Adrenal gland (tissue), 5 donors: ENCODE data around the gene DENND1C.

ENCODE experiments used
- CTCF ChIP-seq, 6 experiments: fragments of 450-650 bp in 4 of 6; fragments of 200-600 bp in 2 of 6; sonication (generic) in 1 of 6; IDR thresholded peaks; 1 replicate in 5 of 6; 2 replicates in 1 of 6; pipeline versions ENCODE4 v1.5.1 to v1.8.0; 2016 to 2021; ENCODE audit warnings: antibody characterized with exemption in 6 of 6, mild to moderate bottlenecking in 2 of 6, moderate library complexity in 1 of 6
- POLR2A ChIP-seq, 2 donors: fragments of 450-650 bp; IDR thresholded peaks; one replicate each; pipeline ENCODE4 v1.6.1; 2017; ENCODE audit warnings: antibody characterized with exemption in 2 of 2, mild to moderate bottlenecking in 2 of 2, moderate library complexity in 1 of 2
- donor health status: DM: no; HTN: no; CAD: no.

- no peak for TF ChIP-seq CTCF (IDR thresholded peaks at IDR 0.05)
- TF ChIP-seq POLR2A (IDR thresholded peaks at IDR 0.05): no peak
Measured at GRCh38 chr19:6475321-6476108, 6.1 kb downstream of the DENND1C start.
